Right renal cortex interstitium (tissue), 3 donors: ENCODE results near the gene P3H3. TPM values are rescaled to one million over a fixed set of nuclear protein-coding genes. Genes with fewer than 3 reads are reported as not detected.

ENCODE experiments used
- DNase-seq, 3 donors: peaks; one replicate each; pipeline ENCODE4 v3.0.0-alpha.2; 2013; ENCODE audit warnings: low read depth in 3 of 3, low spot score in 2 of 3
- polyA plus RNA-seq, 3 donors: library from polyadenylated mRNA; unstranded; fragments of 120-200 nt; gene quantifications; one replicate each; pipeline ENCODE4 v1.2.1, GENCODE V29; 2013; ENCODE audit not compliant: insufficient read length in 3 of 3

Gene P3H3
- polyA plus RNA-seq, 3 donors = 22.8 to 27.5 (median 24.6) TPM

DNA sequence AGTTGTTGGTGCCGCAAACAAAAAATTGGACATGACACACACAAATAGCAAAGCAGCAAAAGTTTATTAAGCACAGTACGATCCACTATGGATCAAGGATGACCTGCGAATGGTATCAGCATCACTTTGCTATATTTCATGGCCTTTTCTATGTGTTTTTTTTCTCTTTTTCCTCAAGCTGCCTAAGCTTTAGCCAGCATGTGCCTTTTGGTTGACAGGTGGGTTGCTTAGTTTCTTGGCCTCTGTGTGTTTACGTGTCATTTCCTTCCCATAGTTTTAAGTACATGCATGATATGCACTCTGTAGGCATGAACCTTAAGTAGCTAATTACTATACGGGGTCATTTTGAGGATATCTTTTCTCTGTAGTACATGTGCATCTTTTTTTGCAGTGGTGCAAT is 29.1 kb upstream of the P3H3 start:
- DNase-seq = no peak

DNA sequence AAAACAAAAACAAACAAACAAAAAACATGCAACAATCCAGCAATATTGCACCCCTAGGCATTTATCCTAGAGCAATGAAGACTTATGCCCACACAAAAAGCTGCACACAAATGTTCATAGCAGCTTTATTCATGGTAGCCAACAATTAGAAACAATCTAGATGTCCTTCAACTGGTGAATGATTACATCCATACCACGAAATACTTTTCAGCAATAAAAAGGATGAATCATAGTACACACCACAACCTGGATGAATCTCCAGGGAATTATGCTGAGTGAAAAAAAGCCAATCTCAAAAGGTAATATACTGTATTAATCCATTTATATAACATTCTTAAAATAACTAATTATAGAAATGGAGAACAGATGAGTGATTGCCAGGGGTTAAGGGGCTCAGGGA is 21.0 kb upstream of the P3H3 start:
- DNase-seq = no peak

DNA sequence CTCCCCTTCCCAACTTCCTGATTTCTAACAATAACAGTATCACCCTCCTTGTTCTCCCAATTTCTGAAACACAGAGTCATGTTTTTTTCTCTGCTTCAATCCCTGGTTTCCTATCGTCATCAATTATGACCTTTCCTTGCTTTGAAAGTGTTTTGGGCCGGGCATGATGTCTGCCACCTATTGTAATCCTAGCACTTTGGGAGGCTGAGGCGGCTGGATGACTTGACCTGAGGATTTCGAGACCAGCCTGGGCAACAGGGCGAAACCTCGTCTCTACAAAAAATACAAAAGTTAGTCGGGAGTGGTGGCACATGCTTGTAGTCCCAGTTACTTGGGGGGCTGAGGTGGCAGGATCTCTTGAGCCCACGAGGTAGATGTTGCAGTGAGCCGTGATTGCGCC is 19.2 kb upstream of the P3H3 start:
- no peak for DNase-seq

DNA sequence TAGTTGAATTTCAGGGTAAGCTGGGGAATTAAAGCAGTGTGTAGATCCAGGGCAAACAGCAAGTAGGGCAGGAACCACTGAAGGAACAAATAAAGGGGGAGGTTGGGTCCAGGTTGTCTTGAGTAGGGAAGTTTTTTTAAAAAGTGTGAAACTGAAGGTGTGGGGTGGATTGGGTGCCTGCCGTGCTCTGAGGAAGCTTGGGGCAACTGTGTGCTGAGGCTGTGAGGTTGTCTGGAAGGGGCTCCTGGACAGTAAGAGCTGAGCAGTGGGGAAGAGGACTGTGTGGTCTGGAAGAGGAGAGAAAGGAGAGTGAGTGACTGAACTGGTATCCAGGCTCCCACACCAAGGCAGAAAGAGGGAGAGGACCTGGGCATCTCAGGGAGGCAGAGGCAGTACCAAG is 17.4 kb upstream of the P3H3 start:
- DNase-seq = no peak

DNA sequence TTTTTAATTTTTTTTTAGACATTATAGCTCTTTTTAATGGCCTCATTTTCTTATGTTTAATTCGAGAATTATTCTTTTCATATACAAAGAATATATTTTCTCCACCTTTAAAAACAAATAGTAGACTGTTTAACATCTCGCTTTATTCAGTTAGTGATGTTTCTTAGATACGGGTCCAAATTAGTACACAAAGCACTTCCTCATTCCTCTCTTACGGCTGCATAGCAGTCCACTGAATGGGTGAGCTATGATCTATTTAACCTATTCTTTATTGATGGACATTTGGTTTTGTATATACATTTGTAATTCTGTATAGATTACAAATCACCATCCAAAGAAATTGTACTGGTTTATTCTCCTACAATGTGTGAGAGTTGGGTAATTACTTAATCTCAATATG is 14.8 kb upstream of the P3H3 start:
- DNase-seq = no peak

DNA sequence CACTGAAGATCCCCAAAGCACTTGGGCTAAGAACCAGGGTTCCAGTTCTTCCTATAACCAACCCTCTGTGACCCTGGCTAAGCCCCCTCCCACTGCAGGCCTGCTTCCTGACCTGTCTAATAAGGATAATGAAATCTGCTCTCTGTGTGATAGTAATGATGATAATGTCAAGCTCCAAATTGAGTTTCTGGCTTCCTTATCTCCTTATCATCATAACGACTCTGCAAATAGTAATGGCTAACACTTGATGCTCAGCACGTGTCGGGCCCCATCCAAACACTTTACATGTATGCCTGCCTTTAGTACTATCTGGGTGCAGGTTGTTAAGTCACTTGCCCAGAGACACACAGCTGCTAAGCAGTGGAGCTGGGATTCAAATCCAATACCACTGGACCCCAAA is 11.6 kb upstream of the P3H3 start:
- no peak for DNase-seq

DNA sequence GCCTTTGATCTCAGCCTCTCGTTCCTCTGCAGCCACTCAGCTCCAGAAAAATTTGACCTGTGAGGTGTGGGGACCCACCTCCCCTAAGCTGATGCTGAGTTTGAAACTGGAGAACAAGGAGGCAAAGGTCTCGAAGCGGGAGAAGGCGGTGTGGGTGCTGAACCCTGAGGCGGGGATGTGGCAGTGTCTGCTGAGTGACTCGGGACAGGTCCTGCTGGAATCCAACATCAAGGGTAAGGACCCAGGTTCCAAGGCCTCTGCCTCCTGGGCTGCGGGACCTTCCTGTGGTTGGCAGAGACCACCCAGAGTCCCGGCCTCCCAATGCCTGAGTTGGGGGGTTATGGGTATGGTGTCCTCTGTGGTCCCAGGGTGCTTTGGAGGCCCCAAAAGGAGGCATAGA is 11.1 kb upstream of the P3H3 start:
- no peak for DNase-seq

DNA sequence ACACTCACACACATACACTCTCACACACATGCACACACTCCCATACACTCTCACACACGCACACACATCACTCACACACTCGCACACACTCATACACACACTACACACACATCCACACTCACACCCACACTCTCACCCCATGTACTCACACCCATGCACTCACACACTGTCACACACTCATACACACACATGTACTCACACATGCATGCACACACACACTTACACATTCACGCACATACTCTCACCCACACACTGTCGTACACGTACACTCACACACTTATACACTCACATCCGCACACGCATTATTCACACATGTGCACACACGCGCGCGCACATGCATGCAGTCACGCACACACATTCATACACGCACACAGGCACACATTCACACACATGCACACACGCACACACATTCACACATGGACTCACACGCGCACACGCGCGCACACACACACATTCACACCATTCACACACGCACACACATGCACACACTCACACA is 10.5 kb upstream of the P3H3 start:
- DNase-seq = no peak

DNA sequence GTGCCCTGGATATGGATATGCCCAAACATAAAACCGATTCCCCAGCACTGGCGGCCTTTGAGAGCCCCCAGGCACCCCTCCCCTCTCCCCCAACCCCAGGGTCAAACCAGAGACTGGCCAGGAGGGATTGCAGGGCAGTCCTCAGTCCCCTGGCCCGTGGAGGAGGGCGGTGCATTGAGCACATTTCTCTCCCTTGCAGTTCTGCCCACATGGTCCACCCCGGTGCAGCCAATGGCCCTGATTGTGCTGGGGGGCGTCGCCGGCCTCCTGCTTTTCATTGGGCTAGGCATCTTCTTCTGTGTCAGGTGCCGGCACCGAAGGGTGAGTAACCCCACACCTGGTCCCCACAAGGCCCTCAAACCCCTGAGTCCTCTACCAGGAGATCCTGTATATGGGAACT is 10.0 kb upstream of the P3H3 start:
- no peak for DNase-seq

DNA sequence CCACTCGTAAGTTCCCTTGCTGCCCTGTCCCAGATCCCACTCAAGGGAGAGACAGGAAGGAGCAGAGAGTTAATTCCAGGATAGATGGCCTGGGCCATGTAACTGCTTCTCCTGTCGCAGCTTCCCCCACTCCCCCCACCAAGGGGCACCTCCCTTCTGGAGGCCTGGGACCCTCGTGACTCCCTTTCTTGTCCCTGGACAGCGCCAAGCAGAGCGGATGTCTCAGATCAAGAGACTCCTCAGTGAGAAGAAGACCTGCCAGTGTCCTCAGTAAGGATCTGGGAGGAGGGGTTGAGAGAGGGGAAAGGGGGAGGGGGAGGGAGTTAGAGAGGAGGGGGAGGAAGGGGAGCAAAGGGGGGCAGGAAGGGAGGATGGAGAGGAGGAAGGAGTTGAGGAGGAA is 9.6 kb upstream of the P3H3 start:
- DNase-seq = no peak

DNA sequence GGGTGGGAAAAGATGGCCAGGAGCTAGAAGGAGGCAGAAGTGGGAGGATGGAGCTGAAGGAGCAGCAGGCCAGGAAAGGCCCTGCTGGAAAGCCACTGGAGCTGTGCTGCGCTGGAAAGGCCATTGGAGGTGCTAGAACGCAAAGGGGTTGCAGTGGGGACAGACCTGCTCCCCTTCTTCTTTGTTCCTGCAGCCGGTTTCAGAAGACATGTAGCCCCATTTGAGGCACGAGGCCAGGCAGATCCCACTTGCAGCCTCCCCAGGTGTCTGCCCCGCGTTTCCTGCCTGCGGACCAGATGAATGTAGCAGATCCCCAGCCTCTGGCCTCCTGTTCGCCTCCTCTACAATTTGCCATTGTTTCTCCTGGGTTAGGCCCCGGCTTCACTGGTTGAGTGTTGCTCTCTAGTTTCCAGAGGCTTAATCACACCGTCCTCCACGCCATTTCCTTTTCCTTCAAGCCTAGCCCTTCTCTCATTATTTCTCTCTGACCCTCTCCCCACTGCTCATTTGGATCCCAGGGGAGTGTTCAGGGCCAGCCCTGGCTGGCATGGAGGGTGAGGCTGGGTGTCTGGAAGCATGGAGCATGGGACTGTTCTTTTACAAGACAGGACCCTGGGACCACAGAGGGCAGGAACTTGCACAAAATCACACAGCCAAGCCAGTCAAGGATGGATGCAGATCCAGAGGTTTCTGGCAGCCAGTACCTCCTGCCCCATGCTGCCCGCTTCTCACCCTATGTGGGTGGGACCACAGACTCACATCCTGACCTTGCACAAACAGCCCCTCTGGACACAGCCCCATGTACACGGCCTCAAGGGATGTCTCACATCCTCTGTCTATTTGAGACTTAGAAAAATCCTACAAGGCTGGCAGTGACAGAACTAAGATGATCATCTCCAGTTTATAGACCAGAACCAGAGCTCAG is 8.8 kb upstream of the P3H3 start:
- DNase-seq = no peak

DNA sequence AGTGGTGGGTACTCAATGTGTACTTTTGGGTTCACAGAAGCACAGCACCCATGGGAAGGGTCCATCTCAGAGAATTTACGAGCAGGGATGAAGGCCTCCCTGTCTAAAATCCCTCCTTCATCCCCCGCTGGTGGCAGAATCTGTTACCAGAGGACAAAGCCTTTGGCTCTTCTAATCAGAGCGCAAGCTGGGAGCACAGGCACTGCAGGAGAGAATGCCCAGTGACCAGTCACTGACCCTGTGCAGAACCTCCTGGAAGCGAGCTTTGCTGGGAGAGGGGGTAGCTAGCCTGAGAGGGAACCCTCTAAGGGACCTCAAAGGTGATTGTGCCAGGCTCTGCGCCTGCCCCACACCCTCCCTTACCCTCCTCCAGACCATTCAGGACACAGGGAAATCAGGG is 8.0 kb upstream of the P3H3 start:
- no peak for DNase-seq

DNA sequence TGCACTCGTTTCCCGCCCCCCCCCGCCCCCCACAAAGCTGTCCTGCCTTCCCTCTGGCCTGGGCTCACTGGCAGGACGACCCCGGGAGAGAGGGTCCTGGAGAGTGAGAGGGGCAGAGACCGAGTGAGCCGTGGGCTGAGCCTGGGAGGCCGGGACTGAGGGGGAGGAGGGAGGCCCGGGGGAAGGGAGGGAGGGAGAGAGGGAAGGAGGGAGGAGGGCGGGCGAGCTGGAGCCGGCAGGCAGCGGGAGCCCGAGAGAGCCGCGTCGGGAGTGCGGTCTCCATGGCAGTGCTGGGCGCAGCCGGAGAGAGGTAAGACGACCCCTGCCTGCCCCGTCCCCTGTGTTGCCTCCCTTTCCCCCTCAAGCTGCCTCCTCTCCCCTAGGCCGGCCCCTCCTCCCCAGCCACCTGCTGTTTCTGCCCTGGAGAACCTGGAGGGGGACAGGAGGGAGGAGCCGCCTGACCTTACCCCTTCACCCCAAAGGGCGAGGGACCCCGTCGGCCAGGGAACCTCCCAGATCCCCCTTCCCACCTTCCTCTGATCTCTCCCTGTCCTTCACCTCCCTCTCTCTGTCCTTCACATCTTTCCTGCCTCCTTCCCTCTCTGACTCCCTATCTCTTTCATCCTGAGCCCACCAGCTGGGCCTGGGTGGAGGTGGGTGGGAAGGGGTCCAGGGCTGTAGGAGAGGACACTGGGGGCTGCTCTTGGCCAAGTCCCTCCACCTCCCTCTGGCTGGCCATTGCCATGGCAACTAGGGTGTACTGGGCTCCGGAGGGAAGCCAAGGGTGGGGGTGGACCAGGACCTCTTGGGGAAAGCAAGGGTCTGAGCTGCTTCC is 6.4 kb upstream of the P3H3 start, which contains the start of gene GPR162:
GPR162 (plus strand) TSS at position 231 of the 835 bp plus-strand sequence. CDS start 2,078 bp downstream, outside the sequence.
- DNase-seq = no peak

DNA sequence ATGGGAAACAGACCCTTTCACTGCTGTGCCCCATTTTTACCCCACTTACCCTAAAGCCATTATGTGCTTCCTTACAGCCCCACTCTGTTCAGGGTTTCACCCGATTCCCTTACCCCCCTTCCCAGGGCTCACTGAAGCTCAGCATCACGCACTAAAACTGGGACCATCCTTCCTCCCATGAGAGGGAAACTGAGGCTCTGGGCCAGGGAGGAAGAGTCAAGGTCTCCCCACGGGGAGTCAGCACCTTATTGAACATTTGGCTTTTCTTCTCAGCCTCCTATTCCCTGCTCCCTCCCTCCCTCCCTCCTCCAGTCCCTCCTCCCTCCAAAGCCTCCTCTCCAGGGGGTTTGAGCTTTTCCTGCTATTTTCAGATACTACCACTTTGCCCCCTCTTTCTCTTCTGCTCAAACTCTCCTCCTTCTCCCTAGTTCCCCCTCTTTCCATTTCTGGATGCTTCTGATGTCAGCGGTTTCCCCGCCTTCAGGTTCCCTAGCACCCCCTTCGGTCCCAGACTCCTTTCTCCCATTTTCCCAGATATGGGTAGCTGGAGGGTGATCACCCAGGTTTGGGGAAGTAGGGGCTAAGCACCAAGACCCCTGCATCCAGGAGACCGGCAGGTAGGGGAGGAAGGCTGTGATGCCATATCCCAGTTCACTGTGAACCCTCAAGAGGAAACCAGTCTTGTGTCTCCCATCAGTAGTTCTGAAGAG is 5.6 kb upstream of the P3H3 start:
- no peak for DNase-seq

DNA sequence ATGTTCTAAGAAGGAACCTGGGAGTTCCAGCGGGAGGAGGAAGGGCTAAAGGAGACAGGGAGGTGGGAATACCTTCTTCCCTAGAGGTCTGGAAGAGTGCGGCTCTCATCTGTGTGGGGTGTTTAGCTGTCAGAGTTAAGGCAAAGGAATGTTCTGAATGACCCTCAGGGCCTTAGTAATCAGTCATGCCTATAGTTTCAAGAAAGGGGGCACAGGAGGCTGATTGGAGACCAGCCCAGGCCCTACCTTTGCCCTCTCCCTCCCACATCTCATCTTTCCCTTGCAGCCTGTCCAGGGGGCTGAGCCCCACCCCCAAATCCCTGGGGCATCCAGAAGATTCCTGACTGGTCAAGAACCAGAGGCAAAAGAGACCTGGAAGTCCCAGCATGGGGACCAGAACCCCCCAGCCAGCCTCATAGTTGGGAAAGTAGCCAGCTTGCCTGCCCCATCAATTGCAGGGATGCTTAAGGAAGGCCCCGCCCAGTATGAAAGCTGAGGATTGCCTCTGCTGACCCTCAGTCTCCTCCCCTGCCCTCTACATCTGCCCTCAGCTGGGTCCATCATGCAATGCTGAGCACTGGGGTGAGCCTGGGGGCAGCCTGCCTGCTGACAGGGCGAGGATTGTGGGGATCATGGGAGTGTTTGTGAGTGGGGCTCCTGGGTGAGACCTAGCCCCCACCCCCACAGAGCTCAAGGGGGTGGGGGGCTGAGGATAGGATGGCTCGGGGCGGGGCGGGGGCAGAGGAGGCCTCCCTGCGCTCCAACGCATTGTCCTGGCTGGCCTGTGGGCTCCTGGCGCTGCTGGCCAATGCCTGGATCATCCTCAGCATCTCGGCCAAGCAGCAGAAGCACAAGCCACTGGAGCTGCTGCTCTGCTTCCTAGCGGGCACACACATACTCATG is 4.8 kb upstream of the P3H3 start:
- DNase-seq = no peak

DNA sequence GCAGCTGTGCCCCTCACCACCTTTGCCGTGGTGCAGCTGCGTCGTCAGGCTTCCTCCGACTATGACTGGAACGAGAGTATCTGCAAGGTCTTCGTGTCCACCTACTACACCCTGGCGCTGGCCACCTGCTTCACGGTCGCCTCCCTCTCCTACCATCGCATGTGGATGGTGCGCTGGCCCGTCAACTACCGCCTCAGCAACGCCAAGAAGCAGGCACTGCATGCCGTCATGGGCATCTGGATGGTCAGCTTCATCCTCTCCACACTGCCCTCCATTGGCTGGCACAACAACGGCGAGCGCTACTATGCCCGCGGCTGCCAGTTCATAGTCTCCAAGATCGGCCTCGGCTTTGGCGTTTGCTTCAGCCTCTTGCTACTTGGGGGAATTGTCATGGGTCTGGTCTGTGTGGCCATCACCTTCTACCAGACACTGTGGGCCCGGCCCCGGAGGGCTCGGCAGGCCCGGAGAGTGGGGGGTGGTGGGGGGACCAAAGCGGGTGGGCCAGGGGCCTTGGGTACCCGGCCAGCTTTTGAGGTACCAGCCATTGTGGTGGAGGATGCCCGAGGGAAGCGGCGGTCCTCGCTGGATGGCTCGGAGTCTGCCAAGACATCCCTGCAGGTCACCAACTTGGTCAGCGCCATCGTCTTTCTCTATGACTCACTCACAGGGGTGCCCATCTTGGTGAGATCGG is 4.0 kb upstream of the P3H3 start:
- DNase-seq = no peak

DNA sequence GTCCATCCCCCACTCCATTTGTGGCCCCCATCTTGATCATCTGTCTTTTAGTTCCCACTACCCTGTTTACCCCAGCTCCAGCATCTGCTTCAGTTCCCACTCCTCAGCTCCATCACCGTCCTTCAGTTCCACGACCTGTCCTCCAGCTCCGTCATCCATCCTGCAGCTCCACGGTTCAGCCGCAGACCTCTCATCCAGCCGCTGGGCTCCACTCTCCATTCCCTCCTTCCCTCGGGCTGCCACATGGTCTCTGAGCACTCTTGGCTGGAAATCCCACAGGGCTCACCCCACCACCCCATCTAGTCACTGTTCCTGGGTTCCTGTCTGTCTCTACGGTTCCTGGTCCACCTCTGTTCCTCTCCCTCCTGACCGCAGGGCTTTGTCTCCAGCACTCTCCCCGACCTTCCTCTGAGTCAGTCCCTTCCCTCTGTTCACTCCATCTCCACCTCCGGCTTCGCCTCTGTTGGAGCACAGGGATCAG is 3.3 kb upstream of the P3H3 start:
- no peak for DNase-seq

DNA sequence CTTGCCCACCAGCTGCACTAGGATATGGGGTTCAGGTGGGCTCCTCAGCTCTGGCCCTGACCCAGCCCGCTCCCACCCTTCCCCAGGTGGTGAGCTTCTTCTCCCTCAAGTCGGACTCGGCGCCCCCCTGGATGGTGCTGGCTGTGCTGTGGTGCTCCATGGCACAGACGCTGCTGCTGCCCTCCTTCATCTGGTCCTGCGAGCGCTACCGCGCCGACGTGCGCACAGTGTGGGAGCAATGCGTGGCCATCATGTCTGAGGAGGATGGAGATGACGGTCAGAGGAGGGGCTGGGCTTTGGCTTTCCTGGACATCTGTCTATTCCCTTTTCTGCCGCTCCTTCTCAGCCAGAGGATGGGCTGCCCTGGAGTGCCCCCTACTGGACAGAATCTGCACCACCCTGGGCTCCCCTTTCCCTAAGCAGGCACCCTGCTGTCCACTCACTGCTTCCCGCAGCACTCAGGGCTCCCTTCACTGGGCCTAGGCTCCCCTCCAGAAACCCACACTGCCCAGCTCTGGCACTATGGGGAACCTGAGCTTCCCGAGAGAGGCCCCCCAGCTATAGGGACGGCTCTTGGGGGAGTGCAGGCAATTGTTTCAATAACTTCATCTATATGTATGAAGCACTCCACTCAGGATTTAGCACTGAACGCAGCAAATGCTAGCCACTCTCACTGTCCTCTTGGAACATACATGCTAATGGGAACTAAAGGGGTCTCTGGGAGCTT is 2.6 kb upstream of the P3H3 start:
- DNase-seq = no peak
